T follicular helper cell (primary cell): ENCODE results near the gene SOX9.
"Not testable (repeated sequence)": the region's sequence is repeated elsewhere in the genome, so short reads cannot be mapped to it uniquely, and the experiment has no call there.

Experiments used
- DNase-seq: peaks from one replicate; pipeline ENCODE4 v3.0.0-alpha.2; 2020; ENCODE audit warnings: low read depth

The SOX9 gene

GRCh38 chr17:72126575-72127486 lies 6.0 kb downstream of the SOX9 start:
- no peak for DNase-seq

DNA sequence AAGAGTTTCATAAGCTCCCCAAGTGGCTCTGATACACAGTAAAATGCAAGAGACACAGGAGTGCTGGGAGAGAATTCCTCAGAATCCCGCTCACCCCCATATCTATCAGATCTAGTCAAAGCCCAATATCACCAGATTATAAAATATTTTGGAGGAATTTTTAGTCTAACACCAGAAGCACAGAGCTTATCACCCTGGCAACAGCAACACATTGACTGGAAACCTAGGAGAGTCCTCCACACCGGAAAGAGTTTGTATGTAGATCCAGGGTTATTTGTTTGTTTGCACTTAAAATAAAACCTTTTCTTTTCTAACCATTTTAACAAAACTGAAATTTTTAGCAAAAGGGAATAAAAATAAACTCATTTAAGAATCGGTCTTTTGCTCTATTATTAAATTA lies 7.2 kb downstream of the SOX9 start:
- DNase-seq, result no peak

DNA sequence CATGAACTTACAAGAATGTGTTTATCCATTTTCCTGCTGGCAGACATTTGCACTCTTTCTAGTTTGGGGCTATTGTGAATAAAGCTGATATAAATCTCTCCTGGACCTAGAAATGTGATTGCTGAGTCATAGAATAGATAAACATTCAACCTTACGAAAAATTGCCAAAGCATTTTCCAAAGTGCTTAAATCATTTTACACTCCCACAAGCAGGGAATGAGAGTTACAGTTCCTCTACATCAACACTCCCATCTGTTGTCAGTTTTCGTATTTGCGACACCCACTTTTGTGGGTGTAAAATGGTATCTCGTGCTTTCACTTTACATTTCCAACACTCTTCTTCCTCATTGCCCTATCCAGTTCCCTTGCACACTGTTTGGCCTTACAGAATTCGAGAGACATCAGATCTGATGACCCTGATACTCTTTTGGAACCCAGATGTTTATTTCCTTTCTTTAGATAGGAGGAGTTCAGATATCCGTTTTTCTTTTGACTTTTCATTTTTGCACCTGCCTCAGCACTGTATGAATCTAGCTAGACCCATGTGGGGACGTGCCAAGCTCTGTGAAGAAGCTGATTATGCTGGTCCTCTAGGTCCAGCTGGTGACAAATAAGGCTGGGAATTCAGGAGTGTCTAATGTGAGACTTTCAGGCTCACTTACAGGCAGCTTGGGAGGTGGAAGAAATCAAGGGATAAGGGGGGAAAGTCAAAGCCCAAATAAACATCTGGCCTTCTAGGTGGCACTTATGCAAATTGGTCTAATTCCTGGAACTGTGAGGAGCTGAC lies 14.0 kb downstream of the SOX9 start:
- no peak for DNase-seq

DNA sequence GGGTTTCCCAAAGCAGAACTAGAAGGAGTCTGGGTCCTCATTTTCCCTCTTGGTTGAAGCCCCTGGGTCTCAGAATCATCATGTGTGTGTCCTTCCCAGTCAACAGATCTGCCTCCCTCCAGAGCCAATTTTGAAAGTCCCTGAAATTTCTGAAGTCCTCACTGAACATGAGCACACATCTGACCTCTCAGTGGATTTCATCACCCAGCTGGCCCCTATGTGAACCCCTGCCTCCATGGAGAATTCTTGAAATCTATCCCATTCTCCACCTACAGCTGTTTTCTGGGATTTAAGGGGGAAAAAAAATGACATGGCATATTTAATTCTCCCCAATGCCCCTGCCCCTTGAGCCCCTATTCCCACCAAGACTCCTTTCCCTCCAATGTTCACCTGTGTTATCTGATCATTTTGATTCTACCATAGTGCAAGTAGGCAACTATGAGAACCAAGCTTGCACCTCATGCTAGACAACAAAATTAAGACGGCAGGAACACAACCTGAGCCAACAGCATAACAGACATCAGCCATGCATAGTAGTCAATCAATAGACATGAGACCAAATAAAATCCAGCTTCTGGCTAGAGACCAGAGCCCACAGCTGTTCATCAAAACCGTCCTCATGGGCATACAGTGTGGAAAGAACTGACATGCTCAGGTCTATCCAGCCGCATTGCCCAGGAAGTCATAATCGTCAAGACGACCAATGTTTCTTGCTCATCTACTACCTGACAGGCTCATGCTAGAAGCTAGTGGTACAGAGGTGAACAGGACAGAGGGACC lies 14.9 kb downstream of the SOX9 start:
- DNase-seq, result no peak

GRCh38 chr17:72136692-72137091 lies 15.9 kb downstream of the SOX9 start:
- DNase-seq, result no peak

- no peak for DNase-seq
Measured at GRCh38 chr17:72137161-72137560, 16.3 kb downstream of the SOX9 start.

- no peak for DNase-seq
Measured at GRCh38 chr17:72139212-72139611, 18.4 kb downstream of the SOX9 start.

- no peak for DNase-seq
Measured at GRCh38 chr17:72141336-72141735, 20.5 kb downstream of the SOX9 start.

GRCh38 chr17:72142097-72142496 lies 21.3 kb downstream of the SOX9 start:
- not testable (repeated sequence) for DNase-seq

DNA sequence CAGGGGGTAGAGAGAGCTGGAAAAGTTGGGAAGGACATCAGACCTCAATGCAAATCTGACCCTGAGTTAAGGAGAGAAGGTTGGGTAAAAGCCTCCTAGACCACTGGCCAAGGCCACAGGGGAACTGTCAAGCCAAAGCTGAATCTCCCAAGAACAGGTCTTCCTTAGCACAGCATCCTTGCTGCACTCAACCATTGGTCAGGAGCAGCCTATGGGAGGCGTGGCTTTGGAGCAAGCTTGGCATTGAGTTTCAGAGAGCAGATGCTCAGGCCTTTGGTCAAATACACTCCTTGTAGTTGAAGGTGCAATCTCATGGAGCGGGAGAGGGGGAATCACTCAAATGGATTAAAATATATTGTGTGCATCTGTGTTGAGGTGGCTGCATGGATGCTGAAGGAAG lies 21.8 kb downstream of the SOX9 start:
- DNase-seq, result no peak

DNA sequence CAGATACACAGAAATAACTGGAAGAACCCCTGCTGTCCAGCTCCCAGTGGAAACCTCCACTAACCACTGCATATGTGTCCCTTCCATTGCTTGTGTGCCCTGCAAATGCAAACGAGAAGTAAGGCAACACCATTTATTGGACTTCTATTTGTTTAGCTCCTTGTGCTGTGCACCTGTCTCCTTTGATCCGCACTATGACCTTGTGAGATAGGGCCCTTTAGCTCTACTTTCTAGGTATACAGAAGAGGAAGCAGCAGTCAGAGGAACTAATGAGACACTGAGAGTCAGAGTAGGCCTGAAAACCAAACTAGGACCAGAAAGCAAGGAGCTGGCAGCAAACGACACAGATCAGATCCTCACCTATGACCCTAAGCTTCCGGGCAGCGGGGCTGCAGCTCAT lies 22.4 kb downstream of the SOX9 start:
- DNase-seq, result no peak

DNA sequence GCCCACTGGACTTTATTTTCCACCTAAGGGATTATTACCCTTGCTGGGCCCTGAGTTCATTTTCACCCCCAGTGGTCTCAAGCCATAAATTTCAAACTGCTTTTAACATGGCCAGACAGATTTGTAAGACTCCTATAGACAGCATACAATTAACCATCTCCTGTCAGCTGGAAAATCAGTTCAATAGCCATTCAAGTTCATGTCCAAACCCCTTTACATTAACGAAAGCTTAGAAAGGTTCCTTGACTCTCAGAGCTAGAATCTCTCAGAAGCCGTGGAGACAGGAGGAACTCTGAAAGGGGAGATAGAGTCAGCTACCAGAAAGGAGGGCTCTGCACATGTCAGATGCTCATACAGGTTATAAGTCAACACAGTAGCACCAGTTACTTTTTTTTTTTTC lies 23.3 kb downstream of the SOX9 start:
- no peak for DNase-seq

- no peak for DNase-seq
Measured at GRCh38 chr17:72145562-72145961, 24.7 kb downstream of the SOX9 start.

GRCh38 chr17:72145962-72146361 lies 25.1 kb downstream of the SOX9 start:
- DNase-seq, result no peak

DNA sequence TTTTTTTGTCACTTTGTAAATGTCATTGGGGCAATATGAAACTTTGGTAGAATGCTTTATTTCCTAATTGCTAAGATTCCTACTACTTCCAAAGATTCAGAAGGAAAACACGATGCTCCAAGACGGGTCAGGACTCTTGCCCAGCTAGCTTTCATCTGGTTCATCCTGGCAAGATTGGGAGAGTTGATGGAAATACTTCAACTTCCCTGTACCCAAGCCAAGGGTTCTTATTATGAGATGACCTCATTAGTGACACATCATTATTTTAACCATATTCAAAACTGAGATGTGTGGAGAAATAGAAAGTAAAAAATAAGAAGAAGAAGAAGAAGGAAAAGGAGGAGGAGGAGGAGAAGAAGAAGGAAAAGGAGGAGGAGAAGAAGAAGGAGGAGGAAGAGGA lies 25.6 kb downstream of the SOX9 start:
- no peak for DNase-seq

- no peak for DNase-seq
Measured at GRCh38 chr17:72150632-72151460, 30.0 kb downstream of the SOX9 start.

DNA sequence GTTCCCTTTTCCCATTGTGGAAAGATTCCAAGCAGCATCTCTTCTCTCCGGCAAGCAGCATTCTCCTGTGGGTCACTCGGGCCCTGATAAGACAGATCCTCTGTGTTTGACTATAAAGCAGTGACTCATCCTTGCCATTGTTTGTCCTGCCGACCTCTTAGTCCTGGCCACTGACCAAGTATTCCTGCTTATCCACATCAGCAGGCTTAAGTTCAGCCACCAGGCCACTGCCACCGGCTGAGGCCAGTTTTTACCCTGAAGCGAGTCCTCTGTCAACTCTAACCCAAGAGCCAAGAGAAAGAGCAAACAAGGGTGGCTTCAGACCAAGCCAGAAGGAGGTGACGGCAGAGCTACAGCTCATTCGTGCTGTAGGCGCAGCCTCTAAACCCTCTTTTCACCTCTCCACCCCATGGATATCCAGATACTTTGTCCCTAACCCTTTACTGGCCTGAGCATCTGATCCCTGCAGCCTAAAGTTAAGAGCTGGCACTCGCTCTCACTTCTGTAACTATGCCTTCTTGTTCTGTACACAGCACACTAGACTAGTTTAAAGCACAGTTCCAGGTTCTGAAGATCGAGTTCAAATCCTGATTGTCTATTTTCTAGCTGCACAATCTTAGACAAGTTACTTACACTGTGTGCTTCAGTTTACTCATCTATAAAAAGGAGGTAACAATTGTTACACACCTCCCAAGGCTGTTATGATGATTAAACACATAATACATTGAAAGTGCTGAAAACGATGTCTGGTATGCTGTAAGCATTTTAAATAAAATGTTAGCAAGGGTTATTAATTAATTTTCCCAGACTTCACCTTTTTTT lies 31.0 kb downstream of the SOX9 start:
- DNase-seq, result no peak

GRCh38 chr17:72152387-72152929 lies 31.6 kb downstream of the SOX9 start:
- no peak for DNase-seq

DNA sequence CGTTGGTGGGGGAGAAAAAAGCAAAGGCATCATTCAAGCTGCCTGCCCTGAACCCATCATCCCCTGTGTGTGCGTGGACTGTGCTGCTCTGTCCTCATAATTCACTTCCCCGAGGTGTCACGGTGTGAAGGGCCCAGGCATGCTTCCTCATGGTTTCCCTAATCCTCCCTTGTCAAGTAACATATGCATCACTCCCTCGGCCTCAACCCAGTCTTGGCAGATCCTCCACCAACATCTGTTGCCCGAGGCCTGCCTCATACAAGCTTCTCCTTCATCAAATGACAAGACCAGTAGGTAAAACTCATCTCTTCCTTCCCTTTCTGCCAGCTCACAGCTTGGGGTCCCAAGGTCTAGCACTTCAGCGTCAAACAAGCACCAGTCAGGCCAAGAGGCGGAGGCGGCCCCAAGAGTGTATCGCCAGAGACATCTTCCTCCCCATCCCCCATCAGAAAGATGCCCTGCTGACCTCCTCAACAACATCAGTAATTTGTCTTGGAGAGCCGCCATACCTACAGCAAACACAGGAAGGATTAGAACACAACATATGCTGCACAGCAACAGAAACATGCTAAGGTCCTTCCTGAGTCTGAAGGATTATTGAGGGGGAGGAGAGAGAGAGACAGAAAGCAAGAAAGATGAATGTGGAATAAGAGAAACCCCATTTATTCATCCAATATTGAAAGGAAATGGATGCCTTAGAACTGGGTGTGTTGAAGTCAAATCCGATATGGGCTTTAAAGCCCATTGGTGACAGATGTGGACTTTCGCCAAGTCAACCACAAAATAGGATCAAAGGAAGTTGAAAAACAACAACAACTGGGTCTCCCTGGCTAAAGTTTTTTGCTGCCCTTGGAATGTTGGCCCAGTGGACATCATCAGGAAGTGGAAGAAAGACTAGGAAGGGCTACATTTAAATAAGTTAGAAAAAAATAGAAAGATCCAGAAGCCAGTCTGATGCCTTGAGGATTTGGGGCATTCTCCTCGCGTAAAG lies 38.4 kb downstream of the SOX9 start:
- DNase-seq, result no peak
